HG02840 (cell line): ENCODE results near the gene MAP2K6.
A peak's percentile ranks its signal among the peaks of the same experiment; 100 is the strongest.

Experiments
- ATAC-seq: cut with Tn5 transposase; IDR thresholded peaks from one replicate; pipeline ENCODE4 v1.9.1; 2021; ENCODE audit warnings: mild to moderate bottlenecking, moderate library complexity, moderate number of reproducible peaks; ENCODE audit not compliant: unreplicated experiment, low FRiP score

The MAP2K6 gene

DNA sequence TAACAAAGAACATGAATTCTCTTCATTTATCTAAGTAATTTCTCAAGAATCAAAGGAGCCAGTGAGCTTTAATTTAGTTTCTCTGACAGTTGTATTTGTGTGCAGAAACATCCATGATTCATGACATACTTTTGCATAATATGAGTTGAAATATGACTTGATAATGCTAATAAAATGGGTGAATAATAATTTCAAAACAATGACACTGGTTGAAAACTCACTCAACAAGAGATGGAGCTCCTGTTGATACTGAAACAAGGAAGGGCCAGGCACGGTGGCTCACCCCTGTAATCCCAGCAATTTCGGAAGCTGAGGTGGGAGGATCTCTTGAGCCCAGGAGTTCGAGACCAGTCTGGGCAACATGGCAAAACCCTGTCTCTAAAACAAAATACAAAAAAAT, 147.0 kb downstream of the MAP2K6 start:
- no peak for ATAC-seq

DNA sequence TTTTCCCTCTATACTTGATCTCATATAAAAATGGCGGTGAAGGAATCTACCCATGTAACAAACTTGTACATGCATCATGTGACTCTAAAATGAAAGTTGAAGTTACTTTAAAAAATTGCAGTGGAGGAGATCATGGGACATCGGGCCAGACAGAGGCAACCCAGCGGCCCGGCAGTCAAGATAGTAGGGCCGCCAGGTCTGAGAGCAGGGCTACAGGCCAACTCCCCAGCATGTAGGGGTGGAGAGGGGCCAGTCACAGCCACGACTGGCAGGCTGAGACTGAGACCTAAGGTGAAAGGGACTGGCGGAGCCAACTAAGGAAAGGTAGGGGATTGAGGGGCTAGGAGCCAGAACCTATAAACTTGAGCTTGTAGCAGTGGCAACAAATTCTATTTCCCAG, 150.9 kb downstream of the MAP2K6 start:
- ATAC-seq, result no peak

DNA sequence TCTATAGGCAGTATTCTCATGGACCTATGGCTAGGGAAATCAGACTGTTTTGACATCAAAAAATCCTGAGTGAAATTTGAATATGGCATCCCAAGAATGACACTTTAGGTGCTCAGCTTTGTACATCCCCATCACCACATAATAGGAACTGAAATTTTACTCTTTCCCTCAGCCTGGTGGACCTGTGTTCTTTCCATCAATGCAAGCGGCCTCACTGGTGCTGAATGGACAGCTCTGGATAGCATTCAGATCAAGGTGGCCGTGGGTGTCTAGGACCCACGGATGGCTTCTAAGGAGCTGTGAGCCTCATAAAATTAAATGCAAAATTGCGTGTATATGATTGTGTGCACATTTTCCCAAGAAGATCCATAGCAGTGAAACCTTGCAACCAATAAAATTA, 152.6 kb downstream of the MAP2K6 start:
- no peak for ATAC-seq

DNA sequence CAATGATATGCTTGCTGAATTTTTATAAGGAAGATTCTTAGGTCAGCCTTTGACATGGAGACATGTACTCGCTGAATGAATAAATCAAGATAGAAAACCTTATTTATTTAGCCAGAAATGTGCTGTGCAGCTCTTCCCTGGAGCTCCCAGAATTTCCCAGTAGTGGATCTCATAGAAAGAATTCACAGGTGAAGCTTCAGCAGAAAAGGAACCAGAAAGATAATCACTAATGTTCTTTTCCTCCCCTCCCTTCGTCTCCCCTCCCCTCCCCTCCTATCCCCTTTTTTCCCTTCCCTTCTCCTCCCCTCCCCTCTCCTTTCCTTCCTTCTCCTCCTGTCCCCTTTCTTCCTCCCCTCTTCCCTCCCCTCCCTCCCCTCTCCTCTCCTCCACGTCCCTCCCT, 158.2 kb downstream of the MAP2K6 start:
- ATAC-seq, result no peak

DNA sequence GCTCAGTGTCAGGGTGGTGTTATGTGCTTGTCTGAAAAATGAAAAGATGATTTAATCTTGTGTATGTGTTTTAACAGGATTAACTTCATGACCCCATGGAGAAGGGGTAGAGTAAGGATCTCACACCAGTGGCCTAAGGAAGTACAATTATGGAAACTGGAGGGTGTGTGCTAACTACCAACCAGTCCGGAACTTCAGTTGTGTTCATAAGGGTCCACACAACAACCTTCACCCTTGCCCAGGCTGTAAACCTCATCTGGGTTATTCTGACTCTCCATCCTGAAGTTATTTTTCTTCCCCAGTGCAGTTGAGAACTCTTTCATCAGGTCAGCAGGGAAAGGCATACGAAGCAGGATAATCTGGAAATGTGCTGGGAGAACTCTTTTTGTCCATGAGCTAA, 158.9 kb downstream of the MAP2K6 start:
- no peak for ATAC-seq

DNA sequence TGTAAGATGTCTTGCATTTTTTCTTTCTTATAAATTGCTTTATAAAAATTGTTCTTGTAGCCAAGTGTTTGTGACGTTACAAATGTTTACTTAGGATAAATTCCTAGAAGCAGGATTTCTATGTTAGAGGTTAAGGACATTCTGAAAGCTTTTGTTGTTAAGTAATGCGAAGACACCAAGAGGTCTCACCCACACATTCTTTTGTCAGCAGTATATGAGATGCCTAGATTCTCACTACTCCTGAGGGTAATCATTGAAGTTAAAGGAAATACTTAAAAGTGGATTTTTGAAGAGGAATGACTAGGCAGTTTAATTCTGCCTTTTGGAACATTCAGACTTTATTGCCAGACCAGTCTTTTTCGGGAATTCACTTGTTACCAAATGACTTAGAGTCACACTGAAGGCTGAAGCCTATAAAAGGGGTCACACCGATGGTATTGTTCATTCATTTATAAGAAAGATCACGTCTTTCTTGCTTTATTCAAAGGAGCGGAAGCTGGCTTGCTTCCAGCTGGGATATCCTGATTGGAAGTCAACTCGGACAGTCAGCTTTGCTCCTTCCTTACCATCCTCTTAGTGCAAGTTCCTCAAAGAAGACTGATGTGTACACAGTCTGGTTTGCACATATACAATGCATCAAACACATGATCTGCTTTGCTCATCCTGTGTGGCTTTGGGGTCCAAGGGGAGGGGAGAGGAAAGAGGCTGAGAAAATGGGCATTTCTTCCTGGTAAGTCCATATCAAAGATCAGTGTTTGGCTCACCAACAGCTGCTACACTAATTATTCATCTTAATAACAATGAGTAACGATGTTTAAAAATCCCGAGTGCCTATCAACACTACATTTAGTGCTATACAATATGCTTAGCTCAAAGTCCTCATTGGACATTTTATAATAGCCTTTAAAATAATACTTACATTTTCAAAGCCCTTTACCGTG, 160.0 kb downstream of the MAP2K6 start:
- ATAC-seq, result no peak

DNA sequence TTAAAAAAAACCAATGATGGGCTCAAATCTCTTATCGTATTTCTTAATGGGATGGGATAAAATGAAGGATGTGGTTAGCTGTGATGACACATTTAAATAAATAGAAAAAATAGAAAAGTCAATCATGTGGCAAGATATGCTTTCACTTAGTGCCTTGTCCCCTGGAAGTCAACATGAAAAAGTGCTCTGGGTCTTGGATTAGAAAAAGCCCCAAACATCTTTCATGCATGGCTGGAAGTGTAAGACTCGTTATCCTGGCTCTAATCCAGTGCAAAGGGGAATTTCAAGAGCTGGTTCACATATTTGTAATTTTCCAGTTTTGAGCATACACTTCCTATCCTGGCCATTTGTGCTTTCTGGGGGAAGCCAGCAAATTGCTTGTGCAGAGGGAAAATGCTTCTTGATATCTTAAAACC, 160.9 kb downstream of the MAP2K6 start:
- ATAC-seq, result no peak

DNA sequence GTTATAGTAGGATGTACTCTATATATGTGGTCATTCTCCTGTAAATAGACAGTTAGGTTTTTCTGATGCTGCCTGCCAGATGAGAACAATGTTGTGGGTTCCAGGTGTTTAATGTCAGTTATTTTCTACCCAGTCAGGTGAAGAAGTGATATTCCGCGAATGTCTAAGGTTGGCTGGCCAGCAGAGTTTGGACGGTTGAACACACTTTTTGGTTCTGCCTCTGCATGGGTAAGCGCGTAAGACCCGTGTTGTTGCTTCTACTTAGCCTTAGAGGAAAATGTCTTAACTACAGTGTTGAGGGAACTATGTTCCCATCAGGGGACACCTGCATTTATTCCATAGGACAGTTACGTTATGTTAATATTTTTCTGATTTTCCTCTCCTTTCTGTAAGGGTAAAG, 162.6 kb downstream of the MAP2K6 start:
- ATAC-seq, result no peak

DNA sequence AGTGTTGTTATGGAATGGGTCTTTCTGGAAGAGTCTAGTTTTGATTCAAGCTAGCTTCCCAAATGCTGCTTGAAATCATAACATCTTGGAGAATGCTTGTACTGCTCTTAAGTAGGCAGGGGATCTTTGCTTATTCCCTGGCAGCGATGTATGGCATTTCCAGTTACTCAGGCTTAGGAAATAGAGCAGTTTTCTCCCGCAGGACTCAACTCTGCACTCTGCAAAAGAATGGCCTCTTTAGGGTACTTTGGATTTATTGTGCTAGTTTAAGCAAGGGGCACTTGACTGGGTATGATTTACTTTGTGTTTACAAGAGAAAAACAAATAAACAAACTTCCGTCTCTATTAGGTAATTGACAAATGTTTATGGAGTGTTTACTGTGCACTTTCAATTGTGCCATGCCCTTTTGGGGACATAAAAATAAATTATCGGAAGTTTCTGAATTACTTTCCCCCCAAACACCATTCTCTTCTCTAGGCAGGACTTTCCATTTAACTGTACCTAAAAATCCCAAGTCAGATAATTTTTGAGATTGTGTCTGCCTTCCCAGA, 164.0 kb downstream of the MAP2K6 start:
- no peak for ATAC-seq

DNA sequence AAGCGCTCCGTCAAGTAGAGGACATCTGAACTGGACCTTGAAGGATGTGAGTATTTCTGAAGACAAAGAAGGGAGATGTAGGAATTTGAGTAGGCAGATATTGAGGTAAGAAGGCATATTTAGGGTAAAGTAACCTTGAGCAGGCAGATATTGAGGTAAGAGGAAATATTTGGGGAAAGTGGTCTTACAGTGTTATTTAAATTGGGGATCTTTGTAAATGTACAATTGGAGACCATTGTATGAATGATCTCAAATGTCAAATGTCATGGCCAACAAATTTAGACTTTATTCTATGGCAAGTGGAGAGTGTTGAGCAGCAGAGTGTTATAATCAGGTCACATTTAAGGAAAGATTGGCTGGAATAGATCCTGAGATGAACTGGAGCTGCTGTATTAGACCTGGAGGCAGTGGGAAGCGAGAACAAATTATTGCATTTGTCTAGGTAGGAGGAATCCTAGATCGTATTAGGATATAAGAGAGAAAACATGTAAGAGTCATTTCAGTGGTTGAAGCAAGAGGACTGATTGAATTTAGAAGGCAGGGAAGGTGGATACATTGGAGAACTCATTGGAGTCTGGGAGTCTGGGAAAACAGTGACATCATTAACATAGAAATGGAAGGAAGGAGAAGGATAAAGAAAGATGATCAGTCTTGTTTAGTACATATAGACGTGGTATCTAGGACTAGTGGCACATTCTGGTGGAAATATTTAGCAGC, 165.6 kb downstream of the MAP2K6 start:
- ATAC-seq, result no peak

DNA sequence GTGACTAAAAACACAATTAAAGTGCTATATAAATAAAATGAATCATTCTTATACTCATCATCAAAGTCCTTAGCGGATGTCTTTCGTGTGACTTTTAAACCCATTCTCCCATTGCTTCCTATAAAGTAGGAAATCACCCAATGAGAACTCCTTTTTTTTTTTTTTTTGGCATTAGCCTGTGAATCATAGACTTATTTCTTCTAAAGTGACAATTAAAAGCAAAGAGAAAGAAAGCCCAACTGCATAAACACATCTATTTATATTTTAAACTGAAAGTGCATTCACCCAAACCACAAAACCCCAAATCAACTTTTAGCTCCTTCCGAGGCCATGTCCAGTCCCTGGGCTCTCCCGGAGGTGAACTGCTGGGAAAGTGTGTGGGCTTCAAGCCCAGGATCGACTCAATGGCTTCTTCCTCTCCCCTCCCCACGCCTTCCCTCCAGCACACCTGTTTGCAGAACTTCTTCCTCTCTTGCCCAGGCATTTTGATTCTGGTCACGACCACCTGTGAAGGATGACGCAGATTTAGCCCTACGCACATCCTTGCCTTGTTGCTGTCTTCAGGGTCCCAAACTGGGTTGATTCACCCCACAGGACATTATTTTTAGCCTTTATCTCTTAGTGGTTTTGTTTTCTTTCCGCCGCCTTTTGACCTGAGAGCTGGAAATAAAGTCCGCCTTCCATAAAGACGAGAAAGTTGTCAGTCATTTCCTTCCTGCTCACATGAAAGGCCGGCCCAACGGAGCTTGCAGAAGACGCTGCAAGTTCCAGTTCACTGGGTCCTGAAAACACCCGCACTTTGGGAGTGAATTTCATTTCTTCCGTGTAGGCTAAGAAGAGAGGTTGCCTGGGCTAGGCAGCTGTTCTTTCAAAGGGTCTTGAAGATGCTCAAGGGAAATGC, 166.8 kb downstream of the MAP2K6 start:
- ATAC-seq, result peak; percentile 79

DNA sequence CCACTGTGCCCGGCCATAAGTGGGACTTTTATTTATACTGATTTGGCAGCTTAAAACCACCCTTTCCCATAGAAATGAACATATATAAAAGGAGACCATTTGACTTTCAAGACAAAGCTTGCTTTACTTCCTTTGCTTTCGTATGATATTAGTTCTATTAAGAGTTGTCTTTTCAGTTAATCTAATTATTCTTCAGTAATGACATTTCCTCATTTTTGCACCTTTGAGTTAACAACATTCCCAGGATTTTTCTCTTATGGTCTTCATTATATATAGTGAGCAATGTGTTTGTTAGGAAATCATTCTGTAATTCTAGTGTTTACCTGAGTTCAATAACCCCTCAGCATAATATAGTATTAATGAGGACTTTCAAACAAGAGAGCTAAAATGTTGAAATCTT, 173.8 kb downstream of the MAP2K6 start:
- no peak for ATAC-seq

DNA sequence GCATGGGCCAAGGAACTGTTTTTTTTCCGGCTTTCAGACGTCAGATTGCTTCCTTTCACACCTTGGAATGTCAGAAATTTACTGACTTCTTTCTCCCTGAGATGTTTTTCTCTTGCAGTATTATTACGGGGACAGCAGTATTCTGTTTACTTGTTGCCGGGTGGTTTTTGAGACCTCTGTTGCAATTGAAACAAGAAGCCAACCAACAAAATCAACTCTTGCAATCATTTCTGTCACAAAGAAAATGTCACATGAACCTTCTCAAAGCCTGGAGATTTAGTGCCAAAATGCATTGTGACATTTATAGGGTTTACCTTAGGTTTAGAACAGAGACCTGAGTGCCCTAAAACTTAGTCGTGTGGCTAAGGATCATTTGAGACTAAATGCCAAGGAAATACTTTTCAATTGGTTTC, 174.3 kb downstream of the MAP2K6 start:
- no peak for ATAC-seq

DNA sequence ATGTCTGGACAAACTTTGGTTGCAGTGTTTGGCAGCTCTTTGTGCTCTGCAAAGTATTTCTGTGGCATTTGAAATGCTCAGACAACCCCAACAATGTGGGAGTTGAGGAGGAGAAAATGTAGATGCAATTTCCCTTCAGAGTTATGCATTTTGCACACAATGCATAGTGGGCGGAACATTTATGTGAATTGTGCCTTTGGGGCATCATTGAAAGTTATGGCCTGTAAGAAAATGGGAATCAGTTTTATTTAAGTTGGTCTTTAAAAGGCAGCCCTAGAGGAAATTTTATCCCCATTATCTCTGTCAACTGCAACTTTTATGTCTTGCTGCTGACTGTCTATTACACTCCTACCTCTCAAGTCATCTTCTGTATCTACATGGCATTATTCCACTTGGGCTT, 176.2 kb downstream of the MAP2K6 start:
- ATAC-seq, result no peak

DNA sequence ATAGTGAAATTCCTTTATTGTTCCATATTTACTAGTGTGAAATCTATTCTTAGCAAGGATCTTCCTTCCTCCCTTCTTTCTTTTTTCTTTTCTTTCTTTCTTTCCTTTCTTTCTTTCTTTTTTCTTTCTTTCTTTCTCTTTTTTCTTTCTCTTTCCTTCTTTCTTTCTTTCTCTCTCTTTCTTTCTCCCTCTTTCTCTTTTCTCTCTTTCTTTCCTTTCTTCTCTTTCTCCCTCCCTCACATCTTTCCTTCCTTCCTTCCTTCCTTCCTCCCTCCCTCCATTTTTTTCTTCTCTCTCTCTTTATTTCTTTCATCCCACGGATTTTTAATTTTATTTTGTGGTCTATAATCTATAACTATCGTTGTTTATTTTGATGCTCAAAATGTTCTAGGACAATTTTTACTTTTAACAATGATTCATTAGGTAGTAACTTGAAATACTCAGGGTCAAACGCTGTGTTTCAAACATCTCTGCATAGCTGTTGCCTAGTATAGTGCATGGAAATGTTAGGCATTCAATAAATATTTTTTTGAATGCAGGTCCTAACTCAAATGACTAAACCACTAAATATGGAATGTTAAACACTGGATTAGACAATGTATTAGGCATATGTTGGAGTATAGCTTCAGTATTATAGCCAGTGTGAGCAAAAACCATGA, 178.3 kb downstream of the MAP2K6 start:
- ATAC-seq, result no peak

DNA sequence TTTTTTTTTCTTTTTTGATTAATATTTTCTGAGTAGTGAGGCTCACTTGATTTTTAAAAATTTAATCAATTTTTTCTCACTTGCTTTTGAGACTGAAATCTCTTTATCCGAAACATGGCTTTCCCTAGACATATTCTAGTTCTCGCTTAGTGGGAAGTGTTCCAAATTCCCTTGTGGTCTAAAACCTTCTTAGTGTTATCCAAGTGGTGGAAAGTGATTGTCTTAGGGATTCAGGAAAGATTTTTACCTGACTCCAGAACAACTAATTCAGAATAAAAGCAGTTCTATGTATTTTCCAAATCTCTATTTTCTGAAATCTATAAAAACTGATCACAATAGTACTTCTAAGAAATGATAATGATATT, 178.8 kb downstream of the MAP2K6 start:
- no peak for ATAC-seq

DNA sequence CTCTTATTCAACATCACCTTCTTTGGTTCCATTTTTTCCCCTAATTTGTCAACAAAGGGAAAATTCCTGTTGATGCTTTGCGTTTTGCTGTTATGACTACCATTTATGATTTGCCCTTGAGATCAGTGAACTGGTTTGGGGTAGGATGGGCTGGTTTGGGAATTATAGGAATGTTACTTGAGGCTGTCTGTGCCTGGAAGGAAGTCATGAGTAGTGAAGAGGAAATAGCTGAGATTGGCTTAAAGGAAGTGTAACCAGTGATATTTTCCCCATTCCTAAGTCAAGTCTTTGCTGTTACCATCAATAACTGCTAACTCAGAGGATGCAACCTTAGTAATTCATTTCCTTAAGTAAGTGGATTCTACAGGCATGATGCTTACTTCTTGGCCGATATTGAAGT, 179.2 kb downstream of the MAP2K6 start:
- no peak for ATAC-seq

DNA sequence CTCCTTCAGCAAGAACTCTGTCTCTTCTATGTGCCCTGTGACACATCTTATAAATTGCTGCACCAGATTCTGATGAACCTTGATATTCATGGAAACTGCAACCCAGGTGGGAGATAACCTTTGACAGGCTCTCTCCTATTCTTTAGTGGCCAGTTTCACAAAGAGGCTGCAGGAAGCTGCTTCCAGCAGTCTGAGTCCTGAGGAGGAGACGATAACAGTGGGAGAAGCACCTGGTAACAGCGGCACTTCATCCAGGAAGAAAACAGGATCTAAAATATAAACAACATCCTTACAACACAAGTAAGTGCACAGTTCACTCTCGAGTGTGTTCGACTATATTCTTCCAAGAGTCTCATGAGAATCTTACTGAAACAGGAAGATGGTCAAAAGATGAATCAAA, 180.1 kb downstream of the MAP2K6 start:
- ATAC-seq, result no peak

DNA sequence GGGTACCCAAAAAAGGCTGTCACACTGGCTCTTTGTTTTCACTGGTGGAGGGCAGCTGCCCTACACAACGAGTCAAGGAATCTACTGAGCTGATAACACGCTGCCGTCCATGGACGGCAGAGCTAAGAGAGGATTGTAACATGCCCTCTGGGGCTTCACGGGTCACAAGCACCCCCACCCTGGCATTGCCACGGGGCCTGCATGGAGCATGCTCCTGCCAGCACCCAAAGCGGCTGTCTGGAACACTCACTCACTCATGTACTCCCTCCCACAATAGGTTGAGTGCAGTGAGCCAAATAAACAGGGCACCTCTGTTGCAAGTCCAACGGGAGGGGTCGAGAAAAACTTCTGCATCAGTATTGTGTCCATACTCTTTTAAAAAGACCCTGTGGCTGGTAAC, 181.6 kb downstream of the MAP2K6 start:
- ATAC-seq, result no peak
